Endothelial cell of umbilical vein (primary cell): ENCODE data around the gene AP3M1. TPM values are rescaled to one million over a fixed set of nuclear protein-coding genes. Genes with fewer than 3 reads are reported as not detected.

Experiments used
- BruUV-seq: library from RNA; stranded (reverse); fragments of 400-500 nt; replicated peaks from 2 replicates; lab custom pipeline; 2021; lab: Mats Ljungman, UMichigan
- CTCF ChIA-PET: fragments of 300-600, 350-600 bp; sonication (Branson Sonifier 250); formaldehyde crosslinking; loops from one replicate; lab custom pipeline; 2021; ENCODE audit warnings: antibody characterized with exemption, inconsistent platforms; lab: Charles Lee
- POLR2A ChIA-PET: fragments of 300-600, 350-600 bp; sonication (Branson Sonifier 250); formaldehyde crosslinking; loops from one replicate; lab custom pipeline; 2021; ENCODE audit warnings: antibody characterized with exemption, inconsistent platforms; lab: Charles Lee
- DNase-seq: peaks from one replicate; pipeline ENCODE4 v3.0.0-alpha.2; 2011; ENCODE audit warnings: low read depth, low spot score
- FAIRE-seq: peaks from 2 replicates; lab custom pipeline; 2011; peaks lifted over from hg19 to GRCh38; lab: Jason Lieb, UNC
- H2AFZ ChIP-seq: 2 replicates; pipeline ENCODE4 v1.6.0; 2012; ENCODE audit warnings: low read depth, low read length, control low read depth, inconsistent platforms
- H3K27ac ChIP-seq: 2 replicates; pipeline ENCODE4 v1.5.1; 2011; ENCODE audit warnings: low read depth, mild to moderate bottlenecking, control low read depth, low read length, moderate library complexity; ENCODE audit not compliant: insufficient read depth
- H3K27me3 ChIP-seq, 2 experiments: 2 replicates each; pipeline versions ENCODE4 v1.6.0 to v1.6.1; 2011; ENCODE audit warnings: low read length in 2 of 2, mixed read lengths in 1 of 2; ENCODE audit not compliant: control insufficient read depth in 2 of 2, insufficient read depth in 2 of 2
- H3K36me3 ChIP-seq, 2 experiments: 2 replicates in 1 of 2; 3 replicates in 1 of 2; pipeline ENCODE4 v1.5.1; 2011; ENCODE audit warnings: low read length in 2 of 2, mild to moderate bottlenecking in 1 of 2, moderate library complexity in 1 of 2; ENCODE audit not compliant: control insufficient read depth in 2 of 2, insufficient read depth in 2 of 2; ENCODE audit errors: extremely low read depth in 1 of 2
- H3K4me1 ChIP-seq: 3 replicates; pipeline ENCODE4 v1.5.1; 2011; ENCODE audit warnings: mild to moderate bottlenecking, low read length; ENCODE audit not compliant: control insufficient read depth, insufficient read depth; ENCODE audit errors: extremely low read depth
- H3K4me2 ChIP-seq: 2 replicates; pipeline ENCODE4 v1.6.1; 2011; ENCODE audit warnings: low read length, control low read depth, mixed read lengths; ENCODE audit not compliant: insufficient read depth
- H3K4me3 ChIP-seq, 3 experiments: fragments of 200-600 bp in 1 of 3; sonication (generic), shearing (Covaris generic) in 1 of 3; replicated peaks in 1 of 3; 2 replicates each; pipeline ENCODE4 v1.5.1; 2011 to 2016; ENCODE audit warnings: control low read depth in 3 of 3, low read length in 3 of 3, mild to moderate bottlenecking in 2 of 3, inconsistent platforms in 1 of 3, low read depth in 1 of 3, moderate library complexity in 1 of 3; ENCODE audit not compliant: insufficient read depth in 1 of 3
- H3K79me2 ChIP-seq: 2 replicates; pipeline ENCODE4 v1.6.0; 2012; ENCODE audit warnings: low read length, inconsistent platforms; ENCODE audit not compliant: control insufficient read depth, insufficient read depth
- H3K9ac ChIP-seq: replicated peaks from 2 replicates; pipeline ENCODE3; 2011; ENCODE audit warnings: low read length, control low read depth; ENCODE audit not compliant: insufficient read depth; ENCODE audit errors: extremely low read depth
- H3K9me1 ChIP-seq: replicated peaks from 3 replicates; pipeline ENCODE4 v1.6.0; 2011; ENCODE audit warnings: mild to moderate bottlenecking, low read length; ENCODE audit not compliant: control insufficient read depth, insufficient read depth; ENCODE audit errors: extremely low read depth
- H3K9me3 ChIP-seq: replicated peaks from 2 replicates; pipeline ENCODE4 v1.5.1; 2012; ENCODE audit warnings: low read length, inconsistent platforms; ENCODE audit not compliant: control insufficient read depth, insufficient read depth
- H4K20me1 ChIP-seq: replicated peaks from 2 replicates; pipeline ENCODE3; 2011; ENCODE audit warnings: mild to moderate bottlenecking, low read length; ENCODE audit not compliant: control insufficient read depth, insufficient read depth; ENCODE audit errors: extremely low read depth
- EZH2 ChIP-seq: IDR thresholded peaks from 2 replicates; pipeline ENCODE4 v1.6.1; 2012; ENCODE audit warnings: borderline replicate concordance, low read depth, mild to moderate bottlenecking, moderate library complexity, low read length, inconsistent platforms; ENCODE audit not compliant: severe bottlenecking
- FOS ChIP-seq: IDR thresholded peaks from 2 replicates; pipeline ENCODE4 v1.6.1; 2011; ENCODE audit warnings: mild to moderate bottlenecking, low read length, moderate library complexity, borderline replicate concordance; ENCODE audit not compliant: insufficient read depth
- GATA2 ChIP-seq: IDR thresholded peaks from 2 replicates; pipeline ENCODE4 v1.7.0; 2011; ENCODE audit warnings: low read depth, mild to moderate bottlenecking, moderate library complexity, mixed read lengths, low read length; ENCODE audit not compliant: insufficient read length, insufficient read depth
- JUN ChIP-seq: IDR thresholded peaks from 2 replicates; pipeline ENCODE4 v1.6.1; 2011; ENCODE audit warnings: borderline replicate concordance, low read depth; ENCODE audit not compliant: insufficient read length, insufficient read depth
- MYC ChIP-seq: IDR thresholded peaks from one replicate; pipeline ENCODE4 v1.6.1; 2011; ENCODE audit warnings: mild to moderate bottlenecking, low read depth, low read length
- POLR2A ChIP-seq: IDR thresholded peaks from 2 replicates; pipeline ENCODE4 v1.6.1; 2012; ENCODE audit warnings: low read depth, mild to moderate bottlenecking, control low read depth, low read length
- POLR2AphosphoS5 ChIP-seq: IDR thresholded peaks from 2 replicates; pipeline ENCODE4 v1.6.1; 2012; ENCODE audit warnings: low read depth, mild to moderate bottlenecking, control low read depth, low read length, moderate library complexity; ENCODE audit not compliant: insufficient read depth
- dilution Hi-C: fragments of 300-500 bp; cut with MboI; formaldehyde crosslinking; loops from one replicate; pipeline ENCODE4 v1.15.0; 2019; ENCODE audit warnings: low sequenced_read_pairs; ENCODE audit not compliant: extremely low pct_ligation_motif_present
- intact Hi-C: fragments of 100-400 bp; cut with micrococcal nuclease; formaldehyde crosslinking; loops from one replicate; pipeline ENCODE4 v1.10.0; 2022
- polyA plus RNA-seq, 4 experiments: library from polyadenylated mRNA; depleted of rRNA in 3 of 4; stranded (reverse) in 3 of 4; unstranded in 1 of 4; fragments of >200 nt; gene quantifications; 2 replicates each; pipeline versions ENCODE4 v1.2.1 to v1.2.3, GENCODE V29; 2011 to 2012; ENCODE audit warnings: missing spikeins in 1 of 4
- total RNA-seq: library from RNA; stranded (reverse); gene quantifications from 2 replicates; pipeline ENCODE4 v1.2.3, GENCODE V29; 2021
- TF ChIP-seq, protein P1 (sequence below), 2 donors: IDR thresholded peaks; 1 replicate in 1 of 2; 2 replicates in 1 of 2; pipeline ENCODE4 v1.5.1; 2011; ENCODE audit warnings: low read length in 2 of 2, mild to moderate bottlenecking in 2 of 2, moderate library complexity in 2 of 2, control low read depth in 1 of 2, inconsistent platforms in 1 of 2, low read depth in 1 of 2; ENCODE audit not compliant: insufficient read depth in 1 of 2; ENCODE audit errors: extremely low read depth in 1 of 2
- TF ChIP-seq, protein P2 (sequence below): IDR thresholded peaks from 2 replicates; pipeline ENCODE4 v1.6.1; 2011; ENCODE audit not compliant: insufficient read depth, insufficient read length

AP3M1 gene
- total and polyA plus RNA-seq, 2 donors (not counting 3 experiments of a cell fraction or from before 2014, with no cell fraction given): 34.0 to 58.8 TPM

DNA sequence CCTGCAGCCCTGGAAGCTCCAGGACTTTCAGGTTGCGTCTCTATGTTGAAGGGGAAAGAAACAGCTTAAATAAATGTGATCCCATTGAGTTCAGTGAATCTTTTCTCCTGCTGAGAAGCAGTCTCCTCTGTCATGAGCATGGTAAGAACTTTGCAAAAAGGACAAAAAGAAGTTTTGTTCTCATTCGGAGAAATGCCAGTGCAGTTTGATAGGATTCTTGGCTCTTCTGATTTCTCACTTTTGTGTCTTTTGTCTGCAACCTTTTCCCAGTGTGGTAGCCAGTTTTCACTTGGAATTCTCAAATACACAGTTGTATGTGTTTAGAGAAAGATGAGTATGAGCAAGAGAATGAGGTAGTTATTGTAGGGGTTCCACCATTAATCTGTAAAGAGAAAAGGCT is 64.3 kb downstream of the AP3M1 start:
- H2AFZ ChIP-seq: no peak overlapping the region
- H3K9ac ChIP-seq: no peak overlapping the region
- DNase-seq: no peak
- POLR2A ChIA-PET: no interaction called here
- CTCF ChIA-PET: no interaction called here
- no peaks in the 10 kb centered on the region for H3K9me3 ChIP-seq
- peaks cover under 1% of the 10 kb centered on the region for H3K4me1 ChIP-seq
- H3K4me2 ChIP-seq: no peak overlapping the region
- dilution Hi-C loops (no loop called here), intact Hi-C loops (no loop called here)
- no peaks in the 10 kb centered on the region for H4K20me1 ChIP-seq
- no peak overlapping the region for H3K27ac ChIP-seq
- peaks cover 23% of the 10 kb centered on the region for H3K79me2 ChIP-seq
- no peaks in the 10 kb centered on the region for H3K27me3 ChIP-seq
- BruUV-seq: no TSS peak
- no peak overlapping the region for H3K4me3 ChIP-seq
- TF ChIP-seq, protein P1, sequence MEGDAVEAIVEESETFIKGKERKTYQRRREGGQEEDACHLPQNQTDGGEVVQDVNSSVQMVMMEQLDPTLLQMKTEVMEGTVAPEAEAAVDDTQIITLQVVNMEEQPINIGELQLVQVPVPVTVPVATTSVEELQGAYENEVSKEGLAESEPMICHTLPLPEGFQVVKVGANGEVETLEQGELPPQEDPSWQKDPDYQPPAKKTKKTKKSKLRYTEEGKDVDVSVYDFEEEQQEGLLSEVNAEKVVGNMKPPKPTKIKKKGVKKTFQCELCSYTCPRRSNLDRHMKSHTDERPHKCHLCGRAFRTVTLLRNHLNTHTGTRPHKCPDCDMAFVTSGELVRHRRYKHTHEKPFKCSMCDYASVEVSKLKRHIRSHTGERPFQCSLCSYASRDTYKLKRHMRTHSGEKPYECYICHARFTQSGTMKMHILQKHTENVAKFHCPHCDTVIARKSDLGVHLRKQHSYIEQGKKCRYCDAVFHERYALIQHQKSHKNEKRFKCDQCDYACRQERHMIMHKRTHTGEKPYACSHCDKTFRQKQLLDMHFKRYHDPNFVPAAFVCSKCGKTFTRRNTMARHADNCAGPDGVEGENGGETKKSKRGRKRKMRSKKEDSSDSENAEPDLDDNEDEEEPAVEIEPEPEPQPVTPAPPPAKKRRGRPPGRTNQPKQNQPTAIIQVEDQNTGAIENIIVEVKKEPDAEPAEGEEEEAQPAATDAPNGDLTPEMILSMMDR (IDR thresholded peaks at IDR 0.05; ENCODE audit: extremely low read depth in 1 of 2, insufficient read depth in 1 of 2, low read depth in 1 of 2, low read length in 2 of 2): no peak
- TF ChIP-seq, protein P2, sequence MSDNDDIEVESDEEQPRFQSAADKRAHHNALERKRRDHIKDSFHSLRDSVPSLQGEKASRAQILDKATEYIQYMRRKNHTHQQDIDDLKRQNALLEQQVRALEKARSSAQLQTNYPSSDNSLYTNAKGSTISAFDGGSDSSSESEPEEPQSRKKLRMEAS: no peak
- no peak for TF ChIP-seq JUN
- no peak for TF ChIP-seq GATA2
- no peak for TF ChIP-seq EZH2
- TF ChIP-seq POLR2AphosphoS5: no peak
- TF ChIP-seq POLR2A: no peak
- TF ChIP-seq MYC: no peak
- no peak for TF ChIP-seq FOS
- no peaks in the 10 kb centered on the region for H3K9me1 ChIP-seq
- H3K36me3 ChIP-seq: peaks cover 14 to 36% of the 10 kb centered on the region in 2 experiments
- FAIRE-seq: no peak
